Retinal pigment epithelial cell (primary cell): ENCODE results near the gene CCSAP.
"Not testable (repeated sequence)": the region's sequence is repeated elsewhere in the genome, so short reads cannot be mapped to it uniquely, and the experiment has no call there.

Experiments
- DNase-seq: peaks from one replicate; pipeline ENCODE4 v3.0.0-alpha.2; 2010; ENCODE audit warnings: low read depth
- H3K4me3 ChIP-seq: 2 replicates; pipeline ENCODE4 v1.5.1; 2011; ENCODE audit warnings: mild to moderate bottlenecking, low read length, control low read depth, moderate library complexity
- CTCF ChIP-seq: conservative IDR thresholded peaks from 2 replicates; pipeline ENCODE4 v1.5.1; 2011; ENCODE audit warnings: low read depth, low read length, control low read depth, inconsistent platforms

The CCSAP gene

GRCh38 chr1:229383188-229383587 lies 40.3 kb upstream of the CCSAP start:
- TF ChIP-seq CTCF = no peak
- H3K4me3 ChIP-seq = no peak overlapping the region
- DNase-seq = no peak

- H3K4me3 ChIP-seq = no peak overlapping the region
- no peak for TF ChIP-seq CTCF
- no peak for DNase-seq
These were observed 38.4 kb upstream of the CCSAP start for GRCh38 chr1:229381234-229381633.

- no peak for TF ChIP-seq CTCF
- no peak overlapping the region for H3K4me3 ChIP-seq
- DNase-seq = no peak
These were observed 37.8 kb upstream of the CCSAP start for GRCh38 chr1:229380536-229381160.

GRCh38 chr1:229379846-229380245 lies 37.0 kb upstream of the CCSAP start:
- DNase-seq = no peak
- no peak for TF ChIP-seq CTCF
- H3K4me3 ChIP-seq = no peak overlapping the region

GRCh38 chr1:229378586-229379367 lies 35.9 kb upstream of the CCSAP start:
- DNase-seq = no peak
- no peak overlapping the region for H3K4me3 ChIP-seq
- TF ChIP-seq CTCF = no peak

GRCh38 chr1:229378035-229378434 lies 35.2 kb upstream of the CCSAP start:
- H3K4me3 ChIP-seq, DNase-seq: not testable (repeated sequence)

GRCh38 chr1:229377429-229377828 lies 34.6 kb upstream of the CCSAP start:
- no peak for DNase-seq
- H3K4me3 ChIP-seq = no peak overlapping the region
- no peak for TF ChIP-seq CTCF
